ENCODE data around the gene JMY. TPM values are rescaled to one million over a fixed set of nuclear protein-coding genes. Genes with fewer than 3 reads are reported as not detected.
"Not testable (repeated sequence)": the region's sequence is repeated elsewhere in the genome, so short reads cannot be mapped to it uniquely, and the experiment has no call there.

Gene JMY
- total and polyA plus RNA-seq, 4 donors: 14.3 to 39.4 (median 21.7) TPM

DNA sequence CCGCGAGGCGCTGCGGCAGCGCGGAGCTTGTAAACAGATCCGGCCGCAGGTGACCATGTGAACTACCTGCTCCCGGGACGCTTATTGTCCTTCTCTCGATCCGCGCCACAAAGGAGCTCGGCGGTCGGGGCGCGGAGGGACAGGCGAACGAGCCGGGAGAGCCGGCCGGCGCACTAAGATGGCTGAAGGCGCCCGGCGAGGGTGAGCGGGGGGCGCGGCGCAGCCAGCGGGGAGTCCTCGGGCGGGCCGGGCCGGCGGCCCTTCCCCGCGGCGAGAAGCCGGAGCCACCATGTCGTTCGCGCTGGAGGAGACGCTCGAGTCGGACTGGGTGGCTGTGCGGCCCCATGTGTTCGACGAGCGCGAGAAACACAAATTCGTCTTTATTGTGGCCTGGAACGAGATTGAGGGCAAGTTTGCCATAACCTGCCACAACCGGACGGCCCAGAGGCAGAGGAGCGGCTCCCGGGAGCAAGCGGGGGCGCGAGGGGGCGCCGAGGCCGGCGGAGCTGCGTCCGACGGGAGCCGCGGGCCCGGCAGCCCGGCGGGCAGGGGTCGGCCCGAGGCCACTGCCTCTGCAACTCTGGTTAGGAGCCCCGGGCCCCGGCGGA lies 535 bp downstream of the JMY start:
- DNase-seq (ENCODE audit: low read depth in 4 of 6, low spot score in 6 of 6): no peak
- Histone ChIP-seq H3K4me3 (ENCODE audit: low read depth, low read length) (peak overlapping the region; percentile 78), H3K27me3 (ENCODE audit: control insufficient read depth, insufficient read depth, low read length) (no peaks in the 10 kb centered on the region), H3K4me1 (ENCODE audit: control insufficient read depth, insufficient read depth, low read length) (peaks cover 25% of the 10 kb centered on the region), H3K9me3 (ENCODE audit: control insufficient read depth, insufficient read depth, low read length) (no peaks in the 10 kb centered on the region), H3K36me3 (ENCODE audit: control insufficient read depth, insufficient read depth, low read length) (no peaks in the 10 kb centered on the region), H3K27ac (ENCODE audit: low read depth, low read length) (peak overlapping the region; percentile 76)
- WGBS (ENCODE audit: insufficient coverage): under 1% methylated on average over 78 of the region's 78 CpGs

DNA sequence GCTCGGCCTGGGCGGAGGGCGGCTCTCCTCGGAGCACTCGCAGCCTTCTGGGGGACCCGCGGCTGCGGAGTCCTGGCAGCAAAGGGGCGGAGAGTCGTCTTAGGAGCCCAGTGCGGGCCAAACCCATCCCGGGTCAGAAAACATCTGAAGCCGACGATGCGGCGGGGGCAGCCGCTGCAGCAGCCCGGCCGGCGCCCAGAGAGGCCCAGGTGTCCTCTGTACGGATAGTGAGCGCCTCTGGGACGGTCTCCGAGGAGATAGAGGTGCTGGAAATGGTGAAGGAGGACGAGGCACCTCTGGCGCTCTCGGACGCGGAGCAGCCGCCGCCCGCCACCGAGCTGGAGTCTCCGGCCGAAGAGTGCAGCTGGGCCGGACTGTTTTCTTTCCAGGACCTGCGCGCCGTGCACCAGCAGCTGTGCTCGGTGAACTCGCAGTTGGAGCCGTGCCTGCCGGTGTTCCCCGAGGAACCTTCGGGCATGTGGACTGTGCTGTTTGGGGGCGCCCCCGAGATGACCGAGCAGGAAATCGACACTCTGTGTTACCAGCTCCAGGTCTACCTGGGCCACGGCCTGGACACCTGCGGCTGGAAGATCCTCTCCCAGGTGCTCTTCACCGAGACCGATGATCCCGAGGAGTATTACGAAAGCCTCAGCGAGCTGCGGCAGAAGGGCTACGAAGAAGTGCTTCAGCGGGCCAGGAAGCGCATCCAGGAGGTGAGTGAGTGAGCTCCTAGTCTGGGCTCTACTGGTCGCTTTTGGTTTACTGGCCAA lies 1.2 kb downstream of the JMY start:
- H3K9me3 ChIP-seq (ENCODE audit: control insufficient read depth, insufficient read depth, low read length): no peaks in the 10 kb centered on the region
- H3K27ac ChIP-seq (ENCODE audit: low read depth, low read length): peak overlapping the region; percentile 76
- no peaks in the 10 kb centered on the region for H3K27me3 ChIP-seq (ENCODE audit: control insufficient read depth, insufficient read depth, low read length)
- H3K36me3 ChIP-seq (ENCODE audit: control insufficient read depth, insufficient read depth, low read length): no peaks in the 10 kb centered on the region
- under 1% methylated on average over 61 of the region's 61 CpGs for WGBS (ENCODE audit: insufficient coverage)
- DNase-seq (ENCODE audit: low read depth in 4 of 6, low spot score in 6 of 6): peak in 2 of 6 donors; percentile 44 to 50
- H3K4me3 ChIP-seq (ENCODE audit: low read depth, low read length): peak overlapping the region; percentile 78
- H3K4me1 ChIP-seq (ENCODE audit: control insufficient read depth, insufficient read depth, low read length): peaks cover 25% of the 10 kb centered on the region

DNA sequence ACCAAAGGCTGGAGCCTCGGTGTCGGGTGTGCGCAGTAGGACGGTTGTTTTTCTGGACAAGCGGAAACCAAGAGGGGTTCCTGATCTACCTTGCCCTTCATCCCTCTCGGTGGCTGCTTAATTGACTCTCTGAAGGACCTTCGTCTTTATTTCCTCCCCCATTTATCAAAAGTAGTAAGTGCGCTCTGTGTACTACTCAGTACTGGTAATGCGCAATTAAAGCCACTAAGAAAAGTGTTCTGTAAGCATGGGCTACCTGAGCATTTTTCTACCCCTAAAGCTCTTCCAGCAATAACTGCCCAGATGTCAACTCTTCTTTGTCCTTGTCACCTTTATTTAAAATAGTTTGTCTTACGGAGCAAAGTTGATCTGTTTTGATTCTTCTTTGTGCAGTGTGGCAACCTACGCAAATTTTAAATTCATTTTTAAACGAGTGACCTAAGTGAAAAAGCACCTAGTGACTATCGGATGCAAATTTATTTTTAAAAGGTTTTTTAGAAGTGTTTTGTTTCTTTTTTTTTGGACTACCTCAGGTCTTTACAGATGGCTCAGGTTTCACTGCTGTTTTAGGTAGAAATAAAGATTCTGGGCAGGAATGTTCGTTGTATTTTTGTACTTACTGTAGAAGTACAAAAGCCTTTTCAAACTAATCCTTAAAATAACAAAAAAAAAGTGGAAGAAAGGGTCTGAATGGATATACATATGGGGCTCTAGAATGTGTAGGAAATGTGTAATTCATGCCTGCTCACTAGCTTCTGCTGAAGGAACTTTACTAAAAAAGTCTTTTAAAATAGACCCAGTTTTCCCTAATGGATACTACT lies 2.0 kb downstream of the JMY start:
- WGBS (ENCODE audit: insufficient coverage): 8% methylated on average over 2 of the region's 14 CpGs
- H3K27ac ChIP-seq (ENCODE audit: low read depth, low read length): no peak overlapping the region
- peak overlapping the region; percentile 78 for H3K4me3 ChIP-seq (ENCODE audit: low read depth, low read length)
- no peaks in the 10 kb centered on the region for H3K27me3 ChIP-seq (ENCODE audit: control insufficient read depth, insufficient read depth, low read length)
- DNase-seq (ENCODE audit: low read depth in 4 of 6, low spot score in 6 of 6): peak in 1 of 6 donors; percentile 6
- H3K9me3 ChIP-seq (ENCODE audit: control insufficient read depth, insufficient read depth, low read length): no peaks in the 10 kb centered on the region
- peaks cover 25% of the 10 kb centered on the region for H3K4me1 ChIP-seq (ENCODE audit: control insufficient read depth, insufficient read depth, low read length)
- no peaks in the 10 kb centered on the region for H3K36me3 ChIP-seq (ENCODE audit: control insufficient read depth, insufficient read depth, low read length)

DNA sequence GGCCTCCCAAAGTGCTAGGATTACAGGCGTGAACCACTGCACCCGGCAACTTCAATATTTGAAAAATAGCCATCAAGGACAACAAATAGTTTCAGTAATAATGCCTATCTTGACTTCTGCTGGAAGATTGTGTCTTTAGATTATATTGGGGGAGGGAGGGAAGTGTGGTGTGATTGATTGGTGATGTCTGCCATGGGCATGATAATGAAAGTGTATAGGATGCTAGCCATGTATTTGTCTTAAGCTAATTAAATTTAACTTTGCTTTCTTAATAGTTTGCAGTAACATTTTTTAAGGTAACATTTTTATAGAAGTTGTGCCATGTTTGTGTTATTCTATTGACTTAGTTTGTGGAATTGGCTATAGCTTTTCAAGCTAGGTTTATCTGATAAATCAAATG lies 4.6 kb downstream of the JMY start:
- H3K27ac ChIP-seq (ENCODE audit: low read depth, low read length): no peak overlapping the region
- no peaks in the 10 kb centered on the region for H3K9me3 ChIP-seq (ENCODE audit: control insufficient read depth, insufficient read depth, low read length)
- no peak overlapping the region for H3K4me3 ChIP-seq (ENCODE audit: low read depth, low read length)
- H3K36me3 ChIP-seq (ENCODE audit: control insufficient read depth, insufficient read depth, low read length): no peaks in the 10 kb centered on the region
- H3K27me3 ChIP-seq (ENCODE audit: control insufficient read depth, insufficient read depth, low read length): no peaks in the 10 kb centered on the region
- no peak for DNase-seq (ENCODE audit: low read depth in 4 of 6, low spot score in 6 of 6)
- H3K4me1 ChIP-seq (ENCODE audit: control insufficient read depth, insufficient read depth, low read length): peaks cover 22% of the 10 kb centered on the region
- WGBS (ENCODE audit: insufficient coverage): no CpG with 5 or more reads among the region's 2 CpGs

DNA sequence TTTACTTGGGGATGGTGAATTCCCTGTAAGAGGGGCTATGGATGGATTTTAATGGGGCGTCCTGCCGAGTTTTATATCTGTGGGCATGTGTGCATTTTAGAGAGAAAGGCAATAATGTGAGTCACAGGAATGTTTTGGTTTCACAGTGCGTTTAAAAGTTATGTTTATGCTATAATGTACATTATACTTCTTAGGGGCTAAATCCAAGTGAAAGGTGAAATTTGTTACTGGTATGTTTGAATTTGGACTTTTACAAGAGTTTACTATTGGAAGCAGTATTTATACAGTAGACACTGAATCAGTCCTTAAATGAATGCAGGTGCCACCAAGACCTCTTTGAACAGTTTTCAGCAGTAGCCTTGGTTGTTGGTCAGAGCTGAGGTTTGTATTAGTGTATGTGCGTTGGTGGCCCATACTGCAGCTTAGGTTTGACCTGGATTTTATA lies 5.6 kb downstream of the JMY start:
- no peak overlapping the region for H3K27ac ChIP-seq (ENCODE audit: low read depth, low read length)
- H3K4me3 ChIP-seq (ENCODE audit: low read depth, low read length): no peak overlapping the region
- no peaks in the 10 kb centered on the region for H3K27me3 ChIP-seq (ENCODE audit: control insufficient read depth, insufficient read depth, low read length)
- 61% methylated on average over 2 of the region's 4 CpGs for WGBS (ENCODE audit: insufficient coverage)
- H3K4me1 ChIP-seq (ENCODE audit: control insufficient read depth, insufficient read depth, low read length): peaks cover 21% of the 10 kb centered on the region
- no peaks in the 10 kb centered on the region for H3K36me3 ChIP-seq (ENCODE audit: control insufficient read depth, insufficient read depth, low read length)
- no peaks in the 10 kb centered on the region for H3K9me3 ChIP-seq (ENCODE audit: control insufficient read depth, insufficient read depth, low read length)
- no peak for DNase-seq (ENCODE audit: low read depth in 4 of 6, low spot score in 6 of 6)

DNA sequence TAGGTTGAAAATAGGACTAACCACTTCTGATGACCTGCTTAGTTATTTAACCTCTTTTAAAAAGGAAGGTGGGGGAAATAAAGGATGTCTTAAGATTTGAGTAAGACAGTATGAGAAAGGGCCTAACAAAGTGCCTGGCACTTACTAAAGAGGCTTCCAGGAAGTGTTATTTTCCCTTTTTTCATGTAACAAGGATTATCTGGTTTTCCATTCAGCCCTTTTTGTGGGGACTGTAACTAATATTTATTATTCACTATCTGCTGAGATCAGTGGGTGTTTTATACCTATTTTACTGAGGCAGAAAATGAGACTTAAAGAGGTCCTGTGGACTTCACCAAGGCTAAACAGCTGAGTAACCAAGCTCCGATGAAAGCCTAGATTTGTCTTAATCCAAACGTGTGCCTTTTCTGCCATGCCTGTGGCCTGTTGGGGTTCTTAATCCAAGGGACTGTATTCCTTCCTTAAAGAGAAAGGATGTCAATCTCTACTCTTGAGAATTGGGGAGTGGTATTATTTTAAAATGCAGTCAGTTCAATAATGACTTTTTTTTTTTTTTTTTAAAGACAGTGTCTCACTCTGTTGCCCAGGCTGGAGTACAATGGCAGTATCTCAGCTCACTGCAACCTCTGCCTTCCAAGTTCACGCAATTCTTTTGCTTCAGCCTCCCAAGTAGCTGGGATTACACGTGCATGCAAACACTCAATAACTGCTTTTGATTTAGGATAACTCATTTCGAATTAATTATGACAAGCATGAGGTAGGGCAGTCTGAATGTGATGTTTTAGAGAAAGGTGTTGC lies 6.5 kb downstream of the JMY start:
- H3K9me3 ChIP-seq (ENCODE audit: control insufficient read depth, insufficient read depth, low read length): no peaks in the 10 kb centered on the region
- DNase-seq (ENCODE audit: low read depth in 4 of 6, low spot score in 6 of 6): no peak
- 86% methylated on average over 4 of the region's 5 CpGs for WGBS (ENCODE audit: insufficient coverage)
- H3K27ac ChIP-seq (ENCODE audit: low read depth, low read length): no peak overlapping the region
- no peak overlapping the region for H3K4me3 ChIP-seq (ENCODE audit: low read depth, low read length)
- no peaks in the 10 kb centered on the region for H3K27me3 ChIP-seq (ENCODE audit: control insufficient read depth, insufficient read depth, low read length)
- H3K36me3 ChIP-seq (ENCODE audit: control insufficient read depth, insufficient read depth, low read length): no peaks in the 10 kb centered on the region
- peaks cover 18% of the 10 kb centered on the region for H3K4me1 ChIP-seq (ENCODE audit: control insufficient read depth, insufficient read depth, low read length)

DNA sequence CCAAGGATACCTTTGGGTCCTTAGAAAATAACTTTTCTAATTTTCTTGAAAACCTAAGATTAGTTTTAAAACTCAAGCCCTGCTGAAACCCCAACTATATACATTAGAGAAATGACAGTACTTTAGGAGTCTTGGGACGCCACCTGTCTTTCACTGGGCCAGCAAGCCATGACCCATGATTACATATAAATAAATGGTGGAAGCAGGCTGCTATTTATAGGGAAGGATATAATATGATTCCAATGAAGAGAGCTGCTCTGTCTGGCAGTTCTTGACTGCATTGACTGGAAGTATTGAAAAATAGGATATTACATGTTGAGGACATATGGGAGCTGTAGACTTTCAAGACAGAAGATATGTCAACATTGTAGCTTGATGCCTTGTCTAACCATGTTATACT lies 7.3 kb downstream of the JMY start:
- DNase-seq (ENCODE audit: low read depth in 4 of 6, low spot score in 6 of 6): no peak
- no peaks in the 10 kb centered on the region for H3K36me3 ChIP-seq (ENCODE audit: control insufficient read depth, insufficient read depth, low read length)
- H3K27ac ChIP-seq (ENCODE audit: low read depth, low read length): no peak overlapping the region
- no peaks in the 10 kb centered on the region for H3K27me3 ChIP-seq (ENCODE audit: control insufficient read depth, insufficient read depth, low read length)
- H3K4me1 ChIP-seq (ENCODE audit: control insufficient read depth, insufficient read depth, low read length): peaks cover 16% of the 10 kb centered on the region
- no peaks in the 10 kb centered on the region for H3K9me3 ChIP-seq (ENCODE audit: control insufficient read depth, insufficient read depth, low read length)
- WGBS (ENCODE audit: insufficient coverage): no CpG with 5 or more reads among the region's 1 CpG
- H3K4me3 ChIP-seq (ENCODE audit: low read depth, low read length): no peak overlapping the region

DNA sequence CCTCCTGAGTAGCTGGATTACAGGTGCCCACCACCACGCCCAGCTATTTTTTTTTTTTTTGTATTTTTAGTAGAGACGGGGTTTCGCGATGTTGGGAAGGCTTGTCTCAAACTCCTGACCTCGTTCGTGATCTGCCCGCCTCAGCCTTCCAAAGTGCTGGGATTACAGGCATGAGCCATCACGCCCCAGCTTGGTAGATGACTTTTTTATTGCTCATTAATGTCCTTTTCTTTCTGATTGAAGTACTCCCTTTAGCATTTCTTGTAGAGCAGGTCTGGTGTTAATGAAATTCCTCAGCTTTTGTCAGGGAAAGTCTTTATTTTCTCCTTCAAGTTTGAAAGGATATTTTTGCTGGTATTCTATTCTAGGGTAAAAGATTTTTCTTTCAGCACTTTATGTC lies 18.1 kb downstream of the JMY start:
- WGBS (ENCODE audit: insufficient coverage): 57% methylated on average over 6 of the region's 8 CpGs
- H3K9me3 ChIP-seq (ENCODE audit: control insufficient read depth, insufficient read depth, low read length); H3K27ac ChIP-seq (ENCODE audit: low read depth, low read length); H3K4me1 ChIP-seq (ENCODE audit: control insufficient read depth, insufficient read depth, low read length); H3K36me3 ChIP-seq (ENCODE audit: control insufficient read depth, insufficient read depth, low read length); DNase-seq (ENCODE audit: low read depth in 4 of 6, low spot score in 6 of 6); H3K4me3 ChIP-seq (ENCODE audit: low read depth, low read length); H3K27me3 ChIP-seq (ENCODE audit: control insufficient read depth, insufficient read depth, low read length): not testable (repeated sequence)
